ENCODE measurements around the gene DNAI1. TPM values are rescaled to one million over a fixed set of nuclear protein-coding genes. Genes with fewer than 3 reads are reported as not detected.

The DNAI1 gene
- total RNA-seq, 4 donors from 2014 or later = 0.51 TPM; not detected in 3

DNA sequence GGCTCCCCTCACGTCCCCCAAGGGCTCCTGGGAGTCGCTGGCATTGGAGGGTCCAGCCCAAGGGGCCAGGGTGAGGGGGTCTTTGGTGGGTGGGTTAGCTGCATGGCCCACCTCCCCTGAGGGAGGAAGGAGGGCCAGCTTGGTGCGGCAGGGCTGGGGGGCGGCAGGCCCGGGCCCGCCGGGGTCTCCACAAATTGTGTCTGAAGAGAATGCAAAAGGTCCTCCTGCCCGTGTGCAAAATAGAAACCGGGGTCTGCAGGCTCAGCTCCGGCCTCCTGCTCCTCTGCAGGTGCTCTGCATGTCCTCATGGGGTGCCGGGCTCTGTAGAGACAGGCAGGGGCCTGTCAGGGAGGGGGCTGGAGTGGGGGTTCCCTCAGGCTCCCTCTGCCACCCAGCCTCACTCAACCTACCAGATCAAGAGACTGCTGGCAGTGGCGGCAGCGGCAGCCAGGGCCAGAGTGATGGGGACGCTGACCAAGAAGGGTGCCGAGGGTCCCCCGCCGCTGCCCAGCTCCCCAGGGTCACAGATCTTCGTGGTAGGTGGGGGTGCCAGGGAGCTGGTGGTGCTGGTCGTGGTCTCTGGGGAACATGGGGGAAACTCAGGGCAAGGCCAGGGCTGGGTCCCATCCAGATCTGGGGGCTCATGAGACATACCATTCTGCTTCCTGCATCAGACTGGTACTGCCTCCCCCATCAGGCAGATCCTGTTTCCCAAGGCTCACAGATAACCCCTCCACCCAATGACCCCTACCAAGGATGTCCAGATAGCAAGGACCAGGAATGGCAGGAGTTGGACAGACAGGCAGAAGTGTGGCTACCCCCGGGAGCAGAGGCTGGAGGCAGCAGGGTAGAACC, 93.4 kb downstream of the DNAI1 start:
- TF ChIP-seq, protein P1, sequence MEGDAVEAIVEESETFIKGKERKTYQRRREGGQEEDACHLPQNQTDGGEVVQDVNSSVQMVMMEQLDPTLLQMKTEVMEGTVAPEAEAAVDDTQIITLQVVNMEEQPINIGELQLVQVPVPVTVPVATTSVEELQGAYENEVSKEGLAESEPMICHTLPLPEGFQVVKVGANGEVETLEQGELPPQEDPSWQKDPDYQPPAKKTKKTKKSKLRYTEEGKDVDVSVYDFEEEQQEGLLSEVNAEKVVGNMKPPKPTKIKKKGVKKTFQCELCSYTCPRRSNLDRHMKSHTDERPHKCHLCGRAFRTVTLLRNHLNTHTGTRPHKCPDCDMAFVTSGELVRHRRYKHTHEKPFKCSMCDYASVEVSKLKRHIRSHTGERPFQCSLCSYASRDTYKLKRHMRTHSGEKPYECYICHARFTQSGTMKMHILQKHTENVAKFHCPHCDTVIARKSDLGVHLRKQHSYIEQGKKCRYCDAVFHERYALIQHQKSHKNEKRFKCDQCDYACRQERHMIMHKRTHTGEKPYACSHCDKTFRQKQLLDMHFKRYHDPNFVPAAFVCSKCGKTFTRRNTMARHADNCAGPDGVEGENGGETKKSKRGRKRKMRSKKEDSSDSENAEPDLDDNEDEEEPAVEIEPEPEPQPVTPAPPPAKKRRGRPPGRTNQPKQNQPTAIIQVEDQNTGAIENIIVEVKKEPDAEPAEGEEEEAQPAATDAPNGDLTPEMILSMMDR (IDR thresholded peaks at IDR 0.05; ENCODE audit: low read depth) = no peak

DNA sequence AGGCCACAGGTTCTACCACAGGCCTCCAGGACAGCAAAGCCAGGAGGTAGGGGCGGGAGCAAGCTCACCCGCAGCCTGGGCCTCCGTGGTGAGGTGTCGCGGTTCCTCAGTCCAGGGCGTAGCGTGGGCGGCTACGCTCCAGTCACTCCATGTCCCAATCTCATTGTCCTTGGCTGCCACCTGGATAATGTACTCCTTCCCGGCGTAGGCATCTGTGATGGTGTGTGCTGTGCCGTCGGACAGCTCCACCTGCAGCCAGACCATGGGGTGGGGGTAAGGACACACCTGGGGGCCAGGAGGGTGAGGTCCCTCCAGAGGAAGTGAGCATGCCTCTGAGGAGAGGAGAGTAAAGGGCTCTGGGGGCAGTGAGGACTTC, 94.0 kb downstream of the DNAI1 start:
- TF ChIP-seq, protein P1 (IDR thresholded peaks at IDR 0.05; ENCODE audit: low read depth) = no peak

DNA sequence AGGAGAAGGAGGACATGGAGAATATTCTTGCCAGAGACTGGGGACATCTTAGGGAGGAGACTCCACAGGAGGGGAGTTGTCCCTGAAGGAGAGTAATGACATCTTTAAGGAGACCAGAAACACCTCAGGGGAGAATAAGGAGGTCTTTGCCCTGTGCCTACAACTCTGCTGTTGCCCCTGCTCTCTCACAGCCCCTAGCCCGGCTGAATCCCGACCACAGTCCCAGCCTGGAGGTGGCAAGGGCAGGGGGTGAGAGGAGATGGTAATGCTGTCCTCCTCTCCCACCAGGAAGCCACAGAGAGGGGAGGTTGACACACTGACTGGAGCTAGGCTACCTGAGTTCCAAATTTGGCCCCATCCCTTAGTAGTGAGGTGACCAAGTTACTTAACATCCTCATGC, 94.4 kb downstream of the DNAI1 start:
- TF ChIP-seq, protein P1 (IDR thresholded peaks at IDR 0.05; ENCODE audit: low read depth) = no peak

DNA sequence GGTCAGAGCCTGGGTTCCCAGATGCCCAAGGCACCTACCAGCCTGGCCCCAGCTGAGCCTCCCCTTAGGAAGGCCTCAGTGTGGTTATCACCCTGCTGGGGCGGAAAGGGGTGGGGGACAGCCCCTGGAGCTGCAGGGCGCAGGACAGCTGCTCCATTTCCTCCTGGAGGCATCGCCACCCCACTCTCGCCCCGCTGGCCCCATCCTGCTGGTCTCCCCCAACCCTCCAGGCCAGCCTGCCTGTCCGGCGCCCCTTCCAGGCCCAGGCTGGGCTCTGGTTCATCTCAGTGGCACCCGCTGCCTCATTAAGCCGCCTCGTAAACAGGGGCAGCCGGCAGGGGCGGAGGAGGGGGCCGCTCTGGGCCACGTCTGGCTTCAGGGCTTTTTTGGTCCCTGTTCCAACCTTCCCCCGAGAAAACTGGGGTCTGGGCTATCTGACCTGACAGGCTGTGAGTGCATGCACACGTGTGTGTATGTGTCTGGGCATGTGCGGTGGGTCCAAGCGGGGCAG, 95.0 kb downstream of the DNAI1 start:
- TF ChIP-seq, protein P1 (IDR thresholded peaks at IDR 0.05; ENCODE audit: low read depth) = no peak

DNA sequence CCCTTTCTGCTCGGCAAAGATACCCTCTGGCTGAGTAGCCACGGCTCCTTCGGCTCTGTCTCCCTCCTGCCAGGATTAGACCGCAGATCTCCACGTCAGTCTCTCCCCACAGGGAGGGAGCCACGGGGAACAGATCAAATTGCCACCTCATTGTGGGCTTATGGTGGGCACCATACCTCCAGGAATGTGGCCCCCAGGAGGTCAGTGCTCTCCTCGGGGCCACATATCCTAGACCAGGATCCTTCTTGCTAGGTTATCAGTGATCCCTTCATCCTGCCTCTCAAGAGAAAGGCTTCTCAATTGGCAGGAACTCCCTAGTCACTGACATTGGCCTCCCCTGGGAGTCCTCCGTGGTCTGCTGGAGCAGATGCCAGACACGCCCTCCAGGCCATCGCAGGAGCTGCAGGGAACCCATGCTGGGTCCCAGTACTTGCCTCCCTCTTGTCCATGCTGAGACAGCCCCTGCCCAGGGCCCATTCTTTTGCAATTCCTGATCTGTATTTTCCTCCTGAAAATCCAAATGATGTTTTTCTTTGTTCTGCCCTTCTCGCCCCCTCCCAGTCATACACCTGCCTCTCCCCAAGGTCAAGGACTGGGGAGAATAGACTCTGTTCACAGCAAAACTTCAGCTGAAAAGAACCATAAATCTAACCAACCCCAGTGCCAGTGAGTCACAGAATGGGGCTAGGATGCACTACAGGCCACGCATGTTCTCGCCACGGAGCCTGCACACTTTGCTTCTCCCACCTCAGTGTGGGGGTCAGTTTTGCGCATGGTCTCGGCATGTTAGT, 95.8 kb downstream of the DNAI1 start:
- TF ChIP-seq, protein P1 (IDR thresholded peaks at IDR 0.05; ENCODE audit: low read depth) = no peak

DNA sequence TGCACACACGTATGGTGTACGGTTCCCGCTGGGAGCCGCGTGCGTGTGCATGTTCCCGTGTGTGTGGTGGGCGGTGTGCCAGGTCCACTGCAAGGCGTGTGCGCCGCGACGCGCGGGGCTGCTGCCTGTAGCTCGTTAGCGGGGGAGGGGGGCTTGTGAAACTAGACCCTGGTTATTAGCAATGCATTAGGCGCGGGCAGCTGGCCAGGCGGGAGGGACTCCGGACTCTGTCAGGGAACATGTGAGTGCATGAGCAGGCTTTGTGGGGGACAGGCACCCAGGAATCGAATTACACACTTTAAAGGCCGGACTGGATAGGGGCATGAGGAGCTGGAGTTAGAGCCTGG, 96.4 kb downstream of the DNAI1 start:
- TF ChIP-seq, protein P1 (IDR thresholded peaks at IDR 0.05; ENCODE audit: low read depth) = no peak

DNA sequence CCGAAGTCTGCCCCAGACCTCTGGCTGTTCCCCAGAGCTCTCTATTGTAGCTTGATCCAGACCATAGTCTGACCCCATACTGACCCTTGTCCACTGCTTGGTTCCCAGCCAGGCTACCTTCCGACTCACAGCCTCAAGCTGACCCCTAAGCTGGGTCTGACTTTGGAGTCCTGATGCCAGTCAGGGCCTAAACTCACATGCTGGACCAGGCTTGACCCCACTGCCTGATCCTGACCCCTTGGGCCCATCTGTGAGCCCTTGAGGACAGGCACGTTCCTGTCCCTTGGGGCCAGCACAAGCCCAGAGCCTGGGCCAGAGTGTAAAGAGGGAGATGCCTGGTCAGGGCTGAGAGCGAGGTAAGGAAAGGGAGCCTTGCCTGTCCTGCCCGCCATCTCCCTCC, 96.9 kb downstream of the DNAI1 start:
- TF ChIP-seq, protein P1 (IDR thresholded peaks at IDR 0.05; ENCODE audit: low read depth) = no peak
